ENCODE results near the gene GRAMD4. TPM values are rescaled to one million over a fixed set of nuclear protein-coding genes. Genes with fewer than 3 reads are reported as not detected.

The GRAMD4 gene
- total RNA-seq, 1 donor from 2014 or later = 54.1 TPM

DNA sequence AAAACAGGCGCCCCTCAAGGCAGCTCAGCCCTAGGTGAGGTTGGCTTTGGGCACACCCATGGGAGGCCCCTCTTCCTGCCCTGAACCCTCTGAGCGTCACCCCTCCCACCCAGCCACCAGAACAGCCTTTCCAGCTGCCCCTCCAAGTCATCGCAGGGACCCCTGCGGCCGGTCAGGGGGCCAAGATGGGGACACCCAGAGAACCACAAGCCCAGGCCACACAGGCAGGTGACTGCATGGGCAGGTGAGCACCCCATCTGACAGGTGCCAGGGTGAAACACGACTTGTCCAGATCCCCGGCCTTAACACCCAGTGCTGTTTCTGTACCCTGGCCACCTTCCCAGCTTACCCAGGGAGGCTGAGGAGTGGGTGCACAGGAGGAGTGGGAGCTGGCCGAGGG, 24.6 kb upstream of the GRAMD4 start:
- intact Hi-C loops (cut with micrococcal nuclease) = no loop called here

DNA sequence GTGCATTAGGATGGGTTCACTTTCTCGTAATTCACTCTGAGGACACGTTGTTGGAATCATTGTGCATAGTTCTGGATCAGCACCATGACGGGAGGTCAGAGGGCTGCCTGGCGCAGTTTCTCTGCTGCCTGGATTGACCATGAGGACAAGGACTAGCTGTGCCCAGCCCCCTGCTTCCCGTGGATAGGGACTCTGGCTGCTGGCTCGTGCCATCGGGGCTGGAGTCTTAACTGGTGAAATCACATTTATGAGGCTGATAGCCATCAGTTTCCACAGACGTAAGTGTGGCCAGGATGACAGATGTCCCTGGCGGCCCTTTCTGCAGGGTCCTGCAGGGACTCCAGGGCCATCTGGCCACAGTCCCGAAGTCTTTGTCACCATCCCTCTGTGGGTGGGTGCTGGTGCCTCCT, 24.1 kb upstream of the GRAMD4 start:
- intact Hi-C loops (cut with micrococcal nuclease) = no loop called here

DNA sequence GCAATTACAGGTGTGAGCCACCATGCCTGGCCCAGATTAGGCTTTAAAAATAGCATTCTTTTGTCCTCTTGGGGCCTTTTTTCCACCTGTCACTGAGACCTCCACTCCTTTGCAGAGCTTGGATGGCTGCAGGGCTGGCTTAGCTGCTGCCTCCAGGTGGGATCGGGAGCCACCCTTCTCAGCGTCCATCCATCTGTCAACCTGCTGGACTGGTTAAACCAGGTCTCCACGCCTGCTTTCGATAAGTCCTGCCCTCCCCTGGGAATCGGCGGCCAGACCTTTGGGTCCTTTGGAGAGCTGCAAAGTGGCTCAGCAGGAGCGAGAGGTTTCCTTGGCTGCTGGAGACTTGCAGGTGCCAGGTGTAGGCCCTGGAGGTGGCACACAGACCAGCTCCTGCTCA, 23.4 kb upstream of the GRAMD4 start:
- intact Hi-C loops (cut with micrococcal nuclease) = no loop called here

DNA sequence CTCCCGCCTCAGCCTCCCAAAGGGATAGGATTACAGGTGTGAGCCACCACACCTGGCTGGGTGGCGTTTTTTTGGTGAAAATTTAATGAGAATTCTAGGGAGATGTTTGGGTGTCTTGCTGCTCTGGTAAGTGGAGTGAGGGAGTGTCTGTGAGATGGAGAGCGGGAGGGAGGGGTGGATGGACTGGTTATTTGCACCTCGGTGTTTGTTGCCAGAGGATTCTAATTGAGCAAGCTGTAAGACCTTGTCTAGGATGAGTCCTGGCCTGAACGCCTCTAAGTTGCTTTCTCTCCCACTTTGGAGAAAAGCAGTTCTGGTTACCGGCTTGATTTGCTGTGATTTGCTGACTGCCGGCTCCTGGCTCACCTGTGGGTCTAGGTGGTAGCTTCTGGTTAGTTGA, 22.0 kb upstream of the GRAMD4 start:
- intact Hi-C loops (cut with micrococcal nuclease) = no loop called here

DNA sequence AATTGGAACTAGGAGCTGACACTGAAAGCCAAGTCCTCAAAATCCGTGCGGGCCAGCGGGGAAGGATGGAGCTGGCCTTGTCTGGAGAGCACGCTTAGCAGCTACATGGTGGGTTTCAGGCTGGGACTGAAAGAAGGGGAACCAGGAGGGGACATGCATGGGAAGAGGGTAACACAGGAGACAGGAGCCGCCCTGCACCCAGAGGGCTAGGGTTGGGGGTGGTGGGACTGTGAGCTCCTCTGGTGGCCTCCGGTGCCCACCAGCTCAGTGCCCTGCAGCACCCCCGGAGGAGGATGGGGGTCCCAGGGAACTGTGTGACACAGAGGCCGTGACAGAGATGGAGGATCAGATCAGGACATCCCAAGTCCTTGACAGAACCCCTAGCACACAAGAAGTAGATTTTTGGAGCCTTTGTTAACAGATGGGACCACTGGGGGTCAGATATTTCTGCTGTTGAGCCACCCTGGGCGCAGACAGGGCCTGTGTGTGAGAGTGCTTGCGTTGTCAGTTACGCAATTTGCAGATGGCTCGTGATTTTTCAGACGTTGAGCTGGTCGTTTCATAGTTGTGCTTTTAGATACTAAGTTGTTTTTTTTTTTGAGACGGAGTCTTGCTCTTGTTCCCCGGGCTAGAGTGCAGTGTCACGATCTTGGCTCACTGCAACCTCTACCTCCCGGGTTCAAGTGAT, 21.3 kb upstream of the GRAMD4 start:
- intact Hi-C loops (cut with micrococcal nuclease) = no loop called here

DNA sequence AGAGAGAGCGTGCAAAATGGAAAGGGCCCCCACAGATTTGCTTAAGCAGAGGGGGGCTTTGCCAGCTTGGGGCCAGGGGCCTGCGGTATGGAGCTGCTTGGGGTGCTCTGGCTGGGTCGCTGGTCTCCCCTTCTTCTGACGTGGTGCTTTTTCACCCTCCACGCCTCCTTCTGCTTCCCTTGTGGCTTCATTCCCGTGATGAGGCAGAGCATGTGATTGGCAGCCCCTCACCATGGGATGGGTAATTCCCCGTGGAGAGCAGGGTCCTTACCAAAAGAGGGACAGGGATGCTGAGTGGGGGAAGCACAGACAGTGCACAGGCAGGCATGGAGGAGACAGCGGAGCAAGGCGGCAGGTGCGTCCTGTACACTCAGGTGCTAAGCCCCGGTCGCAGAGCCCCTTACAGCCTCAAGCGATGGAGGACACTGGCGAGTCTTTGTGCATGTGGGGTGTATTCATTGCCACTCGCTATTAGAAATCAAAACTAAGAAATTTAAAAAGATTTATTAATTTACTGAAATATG, 19.9 kb upstream of the GRAMD4 start:
- intact Hi-C loops (cut with micrococcal nuclease) = no loop called here

DNA sequence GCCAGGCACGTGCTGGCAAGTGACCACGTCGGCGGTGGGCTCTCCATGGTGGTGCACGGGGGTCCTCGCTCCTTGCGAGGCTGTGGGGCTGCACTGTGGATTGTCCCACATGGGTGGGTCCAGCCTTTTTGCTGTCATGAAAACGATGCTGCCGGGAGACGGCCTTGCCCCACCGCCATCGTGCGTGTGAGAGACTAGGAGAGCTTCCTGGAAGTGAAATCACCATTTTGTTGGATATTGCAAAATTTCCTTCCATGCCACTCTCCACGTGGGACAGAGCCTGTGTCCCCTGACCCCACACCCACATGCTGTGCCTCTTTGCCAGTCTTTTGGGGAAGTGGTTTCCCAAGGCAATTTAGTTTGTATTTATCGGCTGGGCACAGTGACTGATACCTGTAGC, 18.2 kb upstream of the GRAMD4 start:
- intact Hi-C loops (cut with micrococcal nuclease) = no loop called here

DNA sequence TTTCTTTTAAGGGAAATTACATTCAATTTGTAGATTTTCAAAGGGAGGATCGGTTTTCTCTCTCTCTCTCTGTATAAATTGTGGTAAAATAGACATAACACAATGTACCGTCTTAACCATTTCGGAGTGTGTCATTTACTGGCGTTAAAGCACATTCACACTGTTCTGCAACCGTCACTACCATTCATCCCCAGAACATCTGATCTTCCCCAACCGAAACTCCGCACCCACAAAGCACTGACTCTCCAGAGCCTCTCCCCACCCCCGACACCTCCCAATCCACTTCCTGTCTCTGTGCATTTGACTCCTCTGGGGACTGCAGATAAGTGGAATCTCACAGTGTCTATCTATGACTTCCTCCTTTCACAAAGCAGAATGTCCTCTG, 15.9 kb upstream of the GRAMD4 start:
- intact Hi-C loops (cut with micrococcal nuclease) = loop anchor here (1.0 kb wide), 1 partner anchor 10 kb away; no protein-coding TSS in a partner anchor

DNA sequence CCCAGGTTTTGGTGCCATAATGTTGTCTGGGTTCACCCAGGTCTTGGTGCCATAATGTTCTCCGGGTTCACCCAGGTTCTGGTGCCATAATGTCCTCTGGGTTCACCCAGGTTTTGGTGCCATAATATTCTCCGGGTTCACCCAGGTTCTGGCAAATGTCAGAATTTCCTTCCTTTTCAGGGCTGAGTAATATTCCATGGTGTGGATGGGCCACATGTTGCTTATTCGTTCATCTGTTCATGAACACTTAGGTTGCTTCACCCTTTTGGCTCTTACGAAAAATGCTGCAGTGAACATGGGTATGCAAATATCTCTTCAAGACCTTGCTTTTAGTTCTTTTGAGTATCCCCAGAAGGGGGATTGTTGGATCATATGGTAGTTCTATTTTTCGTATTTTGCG, 15.1 kb upstream of the GRAMD4 start:
- intact Hi-C loops (cut with micrococcal nuclease) = no loop called here

DNA sequence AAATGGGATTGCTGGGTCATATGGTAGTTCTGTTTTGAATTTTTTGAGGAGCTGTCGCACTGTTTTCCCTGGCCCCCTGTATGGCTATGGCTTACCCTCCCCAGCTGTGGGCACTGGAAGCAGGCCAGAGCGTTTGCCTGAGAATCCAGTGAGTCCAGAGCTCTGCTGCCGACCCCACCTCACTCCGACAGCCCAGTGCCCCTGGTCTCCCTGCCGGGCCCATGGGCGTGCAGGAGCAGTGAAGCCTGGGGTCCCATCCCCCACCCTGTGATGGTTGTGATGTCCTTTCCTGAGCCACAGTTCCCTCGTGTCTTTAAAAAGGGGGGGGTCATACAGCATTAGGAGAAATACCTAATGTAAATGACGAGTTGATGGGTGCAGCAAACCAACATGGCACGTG, 13.3 kb upstream of the GRAMD4 start:
- intact Hi-C loops (cut with micrococcal nuclease) = no loop called here

DNA sequence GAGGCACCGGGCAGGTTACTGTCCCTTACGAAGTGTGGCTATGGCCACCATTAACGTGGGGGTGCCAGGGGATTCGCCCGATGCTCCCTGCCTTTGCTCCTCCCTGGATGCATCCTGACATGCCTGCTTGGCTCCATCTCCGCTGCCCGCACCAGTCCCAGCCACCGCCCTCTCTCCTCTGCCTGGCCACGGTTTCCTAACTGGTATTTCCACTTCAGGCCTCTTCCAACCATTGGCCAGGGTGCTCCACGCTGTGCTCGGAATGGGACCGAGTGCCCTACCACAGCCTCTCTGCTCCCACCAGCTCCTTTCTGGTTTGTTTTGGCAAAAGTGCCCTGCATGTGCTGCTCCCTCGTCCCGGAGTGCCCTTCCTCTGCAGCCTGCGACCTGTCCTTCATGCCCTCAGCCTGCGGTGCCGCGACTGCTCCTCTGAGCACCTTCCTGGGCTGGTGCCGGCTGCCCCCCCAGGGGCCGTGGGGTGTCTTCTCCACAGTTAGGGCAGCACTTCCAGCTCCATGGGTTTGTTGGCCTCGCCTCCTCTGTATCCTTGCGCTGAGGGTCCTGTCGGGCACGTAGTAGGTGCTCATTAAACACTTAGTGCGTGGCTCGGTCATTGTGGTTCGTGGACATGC, 12.6 kb upstream of the GRAMD4 start:
- intact Hi-C loops (cut with micrococcal nuclease) = no loop called here

DNA sequence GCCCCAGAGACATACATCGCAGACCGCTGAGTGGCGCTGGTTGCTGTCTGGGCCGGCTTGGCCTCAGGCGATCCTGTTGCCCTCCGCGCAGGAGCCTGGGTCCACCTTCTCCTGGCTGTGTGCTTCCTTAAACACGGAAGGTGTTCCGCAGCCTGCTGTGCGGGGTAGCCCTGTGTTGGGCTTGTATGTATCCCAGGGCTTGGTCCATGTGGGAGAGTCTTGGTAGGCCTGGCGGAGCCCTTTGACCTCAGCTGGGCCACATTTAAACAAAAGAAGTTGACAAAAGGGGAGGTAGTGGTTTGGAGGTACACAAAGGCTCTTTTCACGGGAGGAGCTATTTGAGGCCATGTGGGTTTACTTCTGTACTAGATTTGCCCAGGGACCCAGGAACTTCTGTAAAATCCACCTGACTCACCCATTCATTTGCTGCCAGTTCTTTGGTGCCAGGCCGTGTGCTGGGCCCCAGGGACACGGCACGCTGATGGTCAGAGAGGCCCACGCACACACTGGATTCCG, 11.0 kb upstream of the GRAMD4 start:
- intact Hi-C loops (cut with micrococcal nuclease) = no loop called here

DNA sequence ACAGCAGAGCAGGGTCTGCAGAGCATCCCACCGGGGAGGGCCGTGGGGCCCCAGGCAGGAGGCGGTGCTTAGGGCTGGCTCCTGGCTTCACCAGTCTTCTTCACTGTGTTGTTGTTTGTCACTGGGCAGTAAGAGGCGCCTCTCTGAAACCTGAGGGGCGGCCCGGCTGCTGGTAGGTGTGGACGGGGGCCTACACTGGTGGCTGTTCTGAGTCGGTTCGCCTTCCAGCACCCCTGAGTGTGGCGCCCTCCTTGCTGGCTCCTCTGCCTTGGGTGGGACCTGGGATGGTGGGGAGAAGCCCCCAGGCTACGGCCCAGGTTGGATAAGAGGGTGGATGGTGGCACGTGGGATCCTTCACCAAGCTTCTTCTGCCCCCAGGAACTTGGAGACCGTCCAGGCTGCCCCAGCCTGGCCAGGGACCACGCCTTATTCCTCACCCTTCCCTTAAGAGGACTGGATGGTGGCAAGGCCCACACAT, 10.4 kb upstream of the GRAMD4 start:
- intact Hi-C loops (cut with micrococcal nuclease) = loop anchor here (5.0 kb wide), 3 partner anchors 32 to 128 kb away; partner anchors contain the start of gene CERK

DNA sequence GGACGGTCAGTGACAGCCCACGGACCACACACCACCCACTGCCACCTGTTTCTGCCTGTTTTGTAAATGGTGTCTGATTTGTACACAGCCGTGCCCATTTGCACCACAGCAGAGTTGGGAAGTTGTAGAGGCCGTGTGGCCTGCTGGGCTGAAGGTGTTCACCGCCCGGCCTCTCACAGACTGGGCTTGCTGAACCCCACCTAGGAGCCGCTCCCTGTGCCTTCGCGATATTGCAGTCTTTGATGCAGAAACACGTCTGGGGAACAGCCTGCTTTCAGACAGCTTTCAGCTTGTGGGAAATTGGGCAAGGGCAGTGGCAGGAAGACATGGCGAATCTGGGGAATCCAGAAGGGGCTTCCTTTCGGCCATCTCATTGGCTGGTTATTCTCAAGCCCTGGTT, 9.8 kb upstream of the GRAMD4 start:
- intact Hi-C loops (cut with micrococcal nuclease) = loop anchor here (5.0 kb wide), 3 partner anchors 33 to 127 kb away; partner anchors contain the start of gene CERK

DNA sequence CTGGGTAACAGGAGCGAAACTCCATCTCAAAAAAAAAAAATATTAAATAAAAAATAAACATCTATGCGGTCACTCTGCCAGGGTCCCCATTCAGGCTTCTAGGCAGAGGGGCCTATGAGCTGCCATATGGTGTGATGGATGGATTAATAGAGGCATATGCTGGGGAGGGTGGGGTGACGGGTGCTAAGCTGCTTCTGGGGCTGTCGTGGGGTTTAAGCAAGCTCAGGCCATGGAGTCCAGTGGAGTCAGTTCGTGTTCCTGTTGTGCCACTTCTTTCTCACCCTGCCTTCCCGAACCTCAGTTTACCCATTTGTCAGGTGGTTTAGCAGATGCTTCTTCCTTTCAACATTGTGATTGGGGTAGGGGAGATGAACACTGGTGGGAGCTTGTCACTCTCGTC, 9.0 kb upstream of the GRAMD4 start:
- intact Hi-C loops (cut with micrococcal nuclease) = loop anchor here (5.0 kb wide), 3 partner anchors 34 to 126 kb away; partner anchors contain the start of gene CERK

DNA sequence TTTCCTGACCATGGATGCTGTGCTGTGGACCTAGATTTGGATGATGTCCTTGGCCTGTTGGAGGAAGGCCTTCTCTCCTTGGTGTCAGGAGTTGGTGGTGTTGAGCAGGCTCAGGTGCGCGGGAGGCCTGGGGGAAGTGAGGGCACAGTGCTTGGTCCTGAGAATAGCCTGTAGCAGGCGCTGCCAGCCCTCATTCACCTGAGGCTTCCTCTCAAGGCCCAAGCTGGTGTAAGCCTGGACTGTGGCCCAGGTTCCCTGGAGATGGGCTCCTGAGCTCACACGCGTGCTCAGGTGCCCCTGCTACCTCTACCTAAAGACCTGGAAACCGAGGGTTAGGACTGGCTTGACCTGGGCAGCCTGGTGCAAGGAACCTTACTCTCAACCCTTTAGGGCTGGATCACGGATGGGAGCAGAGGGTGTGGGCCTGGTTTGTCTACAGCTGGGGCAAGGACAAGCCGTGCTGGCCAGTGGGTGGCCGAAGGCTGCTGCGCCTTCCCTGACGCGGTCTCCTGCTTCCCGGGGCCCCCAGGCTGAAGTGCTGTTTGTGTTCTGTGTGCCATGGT, 7.8 kb upstream of the GRAMD4 start:
- intact Hi-C loops (cut with micrococcal nuclease) = loop anchor here (2.0 to 5.0 kb wide), 4 partner anchors 26 to 125 kb away; partner anchors contain the start of gene CERK

DNA sequence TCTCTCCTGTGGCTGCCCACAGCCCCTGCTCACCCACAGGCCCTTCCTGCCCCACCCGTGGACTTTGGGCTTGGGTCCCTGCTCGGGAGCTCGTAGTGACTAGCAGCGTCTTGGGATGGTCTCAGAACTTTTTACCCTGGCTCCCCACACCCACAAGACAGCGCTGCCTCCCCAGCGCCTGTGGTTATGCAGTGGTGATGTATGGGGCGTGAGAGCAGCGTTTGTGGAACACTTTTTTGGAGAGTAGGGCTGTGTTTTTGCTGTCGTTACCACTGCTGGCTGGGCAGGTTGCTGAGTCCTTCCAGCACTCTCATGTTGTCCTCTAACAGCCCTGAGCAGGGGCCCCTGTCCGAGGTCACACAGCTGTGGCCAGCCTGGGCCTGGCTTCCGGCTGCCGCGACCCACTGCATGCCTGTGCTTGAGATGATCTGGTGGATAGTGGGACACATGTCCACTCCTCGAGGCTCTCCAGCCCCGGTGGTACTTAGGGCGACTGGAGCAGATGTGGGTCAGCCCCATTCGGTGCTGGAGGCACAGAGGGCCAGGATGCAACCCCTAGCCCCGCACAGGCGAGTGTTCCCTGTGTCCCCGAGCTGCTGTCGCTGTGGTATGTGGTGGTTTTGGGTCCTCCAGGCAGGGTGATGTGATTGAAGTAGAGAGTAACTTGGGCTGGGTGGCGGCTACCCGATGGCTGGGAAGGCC, 7.1 kb upstream of the GRAMD4 start:
- intact Hi-C loops (cut with micrococcal nuclease) = loop anchor here (2.0 to 5.0 kb wide), 4 partner anchors 26 to 124 kb away; partner anchors contain the start of gene CERK

DNA sequence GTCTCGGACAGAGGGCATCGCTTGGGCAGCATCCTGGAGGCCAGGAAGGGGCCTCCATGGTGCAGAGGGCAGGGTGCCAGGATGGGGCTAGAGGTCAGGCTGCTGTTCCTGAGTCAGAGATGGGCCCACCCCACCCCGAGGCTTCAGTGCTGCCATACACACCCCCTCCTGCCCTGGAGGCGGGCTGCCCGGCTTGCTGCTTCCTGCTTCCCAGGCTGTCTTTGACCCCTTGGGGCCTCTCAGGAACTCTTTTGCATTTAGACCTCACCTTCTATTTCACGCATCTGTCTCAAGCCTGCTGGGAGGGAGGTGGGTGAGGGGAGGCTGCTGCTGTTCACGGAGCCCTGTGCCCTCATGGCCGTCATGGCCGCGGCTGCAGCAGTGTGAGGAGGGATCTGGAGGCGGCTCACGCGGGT, 6.6 kb upstream of the GRAMD4 start:
- intact Hi-C loops (cut with micrococcal nuclease) = loop anchor here (1.0 to 5.0 kb wide), 6 partner anchors 9 to 124 kb away; partner anchors contain the start of gene CERK

DNA sequence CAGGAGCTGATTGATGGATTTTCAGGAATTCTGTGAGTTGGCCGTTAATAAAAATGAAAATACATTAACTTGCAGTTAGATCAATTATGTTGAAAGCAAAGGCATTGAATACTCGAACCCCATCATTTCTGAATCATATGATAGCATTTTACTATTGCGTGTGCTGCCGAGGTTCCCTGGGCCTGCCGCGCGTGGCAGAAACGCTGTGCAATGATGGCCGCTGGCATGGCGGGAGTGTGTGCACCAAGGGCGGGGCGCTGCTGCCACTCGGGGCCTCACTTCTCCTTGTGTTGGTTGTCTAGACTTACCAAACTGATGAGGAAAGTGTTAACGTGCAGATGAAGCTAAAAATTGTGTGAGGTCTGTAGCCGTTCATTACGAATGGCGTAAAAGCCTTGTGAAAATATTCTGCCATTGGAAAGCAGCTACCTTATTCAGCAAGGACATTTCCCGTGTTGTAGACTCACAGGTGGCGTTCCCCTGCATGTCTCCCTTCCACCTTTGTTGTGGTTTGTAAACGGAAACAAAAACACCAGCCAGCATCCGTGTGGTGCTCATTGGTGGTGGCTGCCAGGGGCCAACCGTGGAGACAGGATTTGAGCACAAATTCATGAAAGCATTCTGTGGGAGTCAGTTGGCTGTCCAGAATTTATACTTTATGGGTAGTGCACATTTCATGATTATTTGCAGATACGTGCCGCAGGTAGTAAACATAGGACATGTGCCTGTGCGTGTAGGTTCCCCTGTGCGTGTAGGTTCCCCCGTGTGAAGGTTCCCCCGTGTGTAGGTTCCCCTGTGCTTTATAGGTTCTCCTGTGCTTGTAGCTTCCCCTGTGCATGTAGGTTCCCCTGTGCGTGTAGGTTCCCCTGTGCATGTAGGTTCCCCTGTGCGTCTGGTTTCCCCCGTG, 5.9 kb upstream of the GRAMD4 start:
- intact Hi-C loops (cut with micrococcal nuclease) = loop anchor here (1.0 to 5.0 kb wide), 5 partner anchors 10 to 123 kb away; partner anchors contain the start of gene CERK

Measured in T-helper 2 cell treated with Interferon-gamma antibody and Interleukin-4, amounts not matched to agents 100 ng/mL and 5 ng/mL, for 36 hours (primary cell).